Activated CD8-positive, alpha-beta T cell treated with anti-CD3 and anti-CD28 coated beads for 36 hours (primary cell): ENCODE measurements around the gene RFX2. TPM values are rescaled to one million over a fixed set of nuclear protein-coding genes. Genes with fewer than 3 reads are reported as not detected.
"Not testable (repeated sequence)": the region's sequence is repeated elsewhere in the genome, so short reads cannot be mapped to it uniquely, and the experiment has no call there.

Source experiments
- ATAC-seq: fragments of 200-7000 bp; cut with Tn5 transposase; one replicate; pipeline ENCODE4 v1.10.0; 2021; ENCODE audit warnings: mild to moderate bottlenecking, moderate library complexity
- CTCF ChIA-PET: fragments of 350-600 bp; sonication (Branson Sonifier 250); formaldehyde crosslinking; loops from one replicate; lab custom pipeline; 2021; ENCODE audit warnings: antibody characterized with exemption; lab: Charles Lee
- POLR2A ChIA-PET: fragments of 350-600 bp; sonication (Branson Sonifier 250); formaldehyde crosslinking; loops from one replicate; lab custom pipeline; 2021; ENCODE audit warnings: antibody characterized with exemption; lab: Charles Lee
- DNase-seq: peaks from one replicate; pipeline ENCODE4 v3.0.0-alpha.2; 2020
- H3K27ac Mint-ChIP-seq: one replicate; pipeline ENCODE4 v1.8.0; 2021; ENCODE audit warnings: mild to moderate bottlenecking, mixed read lengths
- H3K27me3 Mint-ChIP-seq: one replicate; pipeline ENCODE4 v1.8.0; 2021; ENCODE audit warnings: mixed read lengths
- H3K36me3 Mint-ChIP-seq: one replicate; pipeline ENCODE4 v1.8.0; 2021; ENCODE audit warnings: low read depth, mixed read lengths
- H3K4me1 Mint-ChIP-seq: one replicate; pipeline ENCODE4 v1.8.0; 2021; ENCODE audit warnings: low read depth, mixed read lengths
- H3K4me3 Mint-ChIP-seq: one replicate; pipeline ENCODE4 v1.8.0; 2021; ENCODE audit warnings: mild to moderate bottlenecking, moderate library complexity, mixed read lengths
- H3K9me3 Mint-ChIP-seq: one replicate; pipeline ENCODE4 v1.8.0; 2021; ENCODE audit warnings: mixed read lengths
- intact Hi-C: fragments of 100-400 bp; cut with micrococcal nuclease; formaldehyde crosslinking; loops from one replicate; pipeline ENCODE4 v1.10.0; 2022
- total RNA-seq, 2 experiments: library from RNA; stranded (reverse); gene quantifications; one replicate each; pipeline ENCODE4 v1.2.3, GENCODE V29; 2021
- TF ChIP-seq, protein P1 (sequence below): fragments of 200-600 bp; IDR thresholded peaks from one replicate; pipeline ENCODE4 v1.8.0; 2022; ENCODE audit warnings: antibody characterized with exemption, mild to moderate bottlenecking

Gene RFX2
- total RNA-seq, 2 experiments from 2014 or later: 8.9 to 10.5 TPM

DNA sequence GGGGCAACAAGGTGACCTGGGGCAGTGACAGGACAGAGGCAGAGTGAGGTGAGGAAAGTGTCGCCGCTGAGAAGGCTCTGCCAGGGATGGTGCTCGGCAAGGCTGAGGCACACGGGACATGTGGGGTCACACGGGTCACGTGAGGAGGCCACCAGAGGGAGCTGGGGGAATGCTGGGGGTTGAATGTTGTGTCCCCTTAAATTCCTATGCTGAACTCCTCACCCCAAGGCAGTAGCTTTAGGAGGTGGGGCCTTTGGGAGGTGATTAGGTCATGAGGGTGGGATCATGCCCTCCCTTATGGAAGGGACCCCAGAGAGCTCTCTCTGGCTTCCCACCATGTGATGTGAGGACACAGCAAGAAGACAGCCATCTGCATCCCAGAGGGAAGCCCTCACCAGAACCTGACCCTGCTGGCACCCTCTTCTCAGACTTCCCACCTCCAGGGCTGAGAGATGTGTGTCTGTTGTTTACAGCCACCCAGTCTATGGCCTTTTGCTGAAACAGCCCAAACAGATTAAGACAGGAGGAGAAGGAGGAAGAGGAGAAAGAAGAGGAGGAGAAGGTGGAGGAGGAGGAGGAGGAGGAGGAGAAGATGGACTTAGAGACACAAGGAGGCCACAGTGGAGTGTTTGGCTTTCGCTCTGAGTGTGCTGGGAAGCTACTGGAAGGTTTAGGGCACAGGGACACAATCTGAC, 35.4 kb downstream of the RFX2 start:
- Mint-ChIP-seq H3K4me1 (no peaks in the 10 kb centered on the region), H3K27ac (no peak overlapping the region), H3K9me3 (no peaks in the 10 kb centered on the region), H3K36me3 (no peaks in the 10 kb centered on the region), H3K27me3 (no peaks in the 10 kb centered on the region), H3K4me3 (no peak overlapping the region)
- ATAC-seq (no peak), DNase-seq (no peak)
- ChIA-PET CTCF (interaction anchor here (1.1 kb wide), 1 partner anchor 51 kb away, joined by 3 read pairs; no protein-coding TSS in a partner anchor), POLR2A (no interaction called here)
- intact Hi-C loops: no loop called here
- TF ChIP-seq, protein P1, sequence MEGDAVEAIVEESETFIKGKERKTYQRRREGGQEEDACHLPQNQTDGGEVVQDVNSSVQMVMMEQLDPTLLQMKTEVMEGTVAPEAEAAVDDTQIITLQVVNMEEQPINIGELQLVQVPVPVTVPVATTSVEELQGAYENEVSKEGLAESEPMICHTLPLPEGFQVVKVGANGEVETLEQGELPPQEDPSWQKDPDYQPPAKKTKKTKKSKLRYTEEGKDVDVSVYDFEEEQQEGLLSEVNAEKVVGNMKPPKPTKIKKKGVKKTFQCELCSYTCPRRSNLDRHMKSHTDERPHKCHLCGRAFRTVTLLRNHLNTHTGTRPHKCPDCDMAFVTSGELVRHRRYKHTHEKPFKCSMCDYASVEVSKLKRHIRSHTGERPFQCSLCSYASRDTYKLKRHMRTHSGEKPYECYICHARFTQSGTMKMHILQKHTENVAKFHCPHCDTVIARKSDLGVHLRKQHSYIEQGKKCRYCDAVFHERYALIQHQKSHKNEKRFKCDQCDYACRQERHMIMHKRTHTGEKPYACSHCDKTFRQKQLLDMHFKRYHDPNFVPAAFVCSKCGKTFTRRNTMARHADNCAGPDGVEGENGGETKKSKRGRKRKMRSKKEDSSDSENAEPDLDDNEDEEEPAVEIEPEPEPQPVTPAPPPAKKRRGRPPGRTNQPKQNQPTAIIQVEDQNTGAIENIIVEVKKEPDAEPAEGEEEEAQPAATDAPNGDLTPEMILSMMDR: no peak

DNA sequence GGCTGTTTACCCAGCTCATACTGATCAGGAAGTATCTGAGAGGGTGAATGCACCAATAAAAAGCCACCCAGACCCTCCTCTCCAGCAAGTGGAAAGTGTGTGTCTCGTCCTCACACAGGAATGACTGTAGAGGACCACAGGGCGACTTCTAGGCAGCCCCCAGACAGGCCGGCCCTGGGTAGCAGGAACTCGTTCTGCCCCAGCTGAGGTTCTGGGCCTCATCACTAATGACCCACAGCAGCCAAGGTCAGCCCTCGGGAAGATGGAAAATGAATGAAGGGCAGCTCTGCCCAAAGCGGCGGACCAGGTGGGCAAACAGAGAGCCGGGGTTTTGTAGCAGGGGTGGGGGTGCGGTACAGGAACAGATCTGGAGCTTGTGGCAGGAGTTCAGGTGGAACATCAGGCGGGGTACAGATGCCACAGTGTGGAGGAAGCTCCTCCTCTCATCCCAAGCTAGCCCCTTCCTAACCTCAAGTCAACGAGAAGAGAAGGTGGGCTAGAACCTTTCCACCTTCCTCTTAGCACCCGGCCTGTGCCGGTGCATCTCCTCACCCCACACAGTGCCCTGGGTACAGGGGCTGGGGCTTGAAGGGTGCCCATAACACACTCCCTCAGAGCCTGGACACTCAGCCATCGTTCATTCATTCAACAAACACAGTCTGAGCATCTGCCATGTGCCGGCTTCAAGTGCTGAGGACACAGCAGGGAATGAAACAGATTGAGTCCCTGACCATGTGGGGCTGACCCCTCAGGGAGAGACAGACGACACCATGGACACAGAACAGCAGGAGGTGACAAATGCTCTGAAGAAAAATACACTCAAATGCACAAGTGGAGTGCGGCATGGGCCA, 36.2 kb downstream of the RFX2 start:
- no peak overlapping the region for H3K27ac Mint-ChIP-seq
- no peak overlapping the region for H3K4me3 Mint-ChIP-seq
- H3K27me3 Mint-ChIP-seq: no peaks in the 10 kb centered on the region
- intact Hi-C loops: no loop called here
- H3K9me3 Mint-ChIP-seq: peaks cover 3% of the 10 kb centered on the region
- peaks cover 5% of the 10 kb centered on the region for H3K4me1 Mint-ChIP-seq
- ATAC-seq (no peak), DNase-seq (no peak)
- TF ChIP-seq, protein P1: no peak
- peaks cover 3% of the 10 kb centered on the region for H3K36me3 Mint-ChIP-seq
- CTCF ChIA-PET: no interaction called here
- POLR2A ChIA-PET: interaction anchor here (0.8 kb wide), 1 partner anchor 13 kb away, joined by 4 read pairs; no protein-coding TSS in a partner anchor

DNA sequence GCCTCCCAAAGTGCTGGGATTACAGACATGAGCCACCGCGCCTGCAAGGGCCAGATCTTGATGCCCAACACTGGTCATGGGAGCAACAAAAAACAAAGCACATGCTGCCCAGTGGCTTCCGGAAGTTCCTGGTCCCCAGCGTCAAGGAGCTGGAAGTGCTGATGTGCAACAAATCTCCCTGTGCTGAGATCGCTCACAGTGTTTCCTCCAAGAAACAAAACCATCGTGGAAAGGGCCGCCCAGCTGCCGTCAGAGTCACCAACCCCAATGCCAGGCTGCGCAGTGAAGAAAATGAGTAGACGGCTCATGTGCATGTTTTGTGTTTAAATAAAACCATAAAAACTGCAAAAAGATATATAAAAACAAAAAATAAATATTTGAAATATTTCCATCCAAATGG, 37.1 kb downstream of the RFX2 start:
- H3K27me3 Mint-ChIP-seq, ATAC-seq, H3K27ac Mint-ChIP-seq, H3K36me3 Mint-ChIP-seq, DNase-seq, H3K9me3 Mint-ChIP-seq, H3K4me3 Mint-ChIP-seq, H3K4me1 Mint-ChIP-seq, CTCF ChIA-PET, intact Hi-C loops: not testable (repeated sequence)
- POLR2A ChIA-PET: interaction anchor here (0.8 kb wide), 1 partner anchor 14 kb away, joined by 4 read pairs; no protein-coding TSS in a partner anchor

DNA sequence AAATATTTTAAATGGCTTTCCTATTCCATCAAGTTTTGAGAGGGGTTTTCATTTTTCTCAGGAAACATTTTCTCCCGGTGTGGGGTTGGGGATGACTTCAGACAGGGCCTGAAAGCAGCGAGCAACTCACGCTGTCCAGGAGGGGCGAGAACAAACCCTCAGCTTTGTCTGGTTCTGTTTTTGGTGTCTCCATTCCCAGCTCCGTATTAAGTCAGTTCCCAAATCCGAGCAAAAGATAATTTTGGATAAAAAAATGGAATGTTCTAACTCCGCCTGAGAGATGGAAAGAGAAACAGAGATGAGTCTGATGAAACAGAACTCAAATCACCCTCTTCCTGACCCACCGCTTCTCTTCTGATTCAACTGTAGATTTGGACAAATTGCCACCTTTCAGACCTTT, 38.4 kb downstream of the RFX2 start:
- ATAC-seq (no peak), DNase-seq (no peak)
- ChIA-PET POLR2A (no interaction called here), CTCF (interaction anchor here (0.9 kb wide), 1 partner anchor 23 kb away, joined by 3 read pairs; no protein-coding TSS in a partner anchor)
- no peaks in the 10 kb centered on the region for H3K27me3 Mint-ChIP-seq
- H3K9me3 Mint-ChIP-seq: peaks cover 3% of the 10 kb centered on the region
- intact Hi-C loops: no loop called here
- H3K4me1 Mint-ChIP-seq: peaks cover 8% of the 10 kb centered on the region
- H3K36me3 Mint-ChIP-seq: peaks cover 3% of the 10 kb centered on the region
- no peak overlapping the region for H3K4me3 Mint-ChIP-seq
- H3K27ac Mint-ChIP-seq: no peak overlapping the region
- TF ChIP-seq, protein P1: no peak

DNA sequence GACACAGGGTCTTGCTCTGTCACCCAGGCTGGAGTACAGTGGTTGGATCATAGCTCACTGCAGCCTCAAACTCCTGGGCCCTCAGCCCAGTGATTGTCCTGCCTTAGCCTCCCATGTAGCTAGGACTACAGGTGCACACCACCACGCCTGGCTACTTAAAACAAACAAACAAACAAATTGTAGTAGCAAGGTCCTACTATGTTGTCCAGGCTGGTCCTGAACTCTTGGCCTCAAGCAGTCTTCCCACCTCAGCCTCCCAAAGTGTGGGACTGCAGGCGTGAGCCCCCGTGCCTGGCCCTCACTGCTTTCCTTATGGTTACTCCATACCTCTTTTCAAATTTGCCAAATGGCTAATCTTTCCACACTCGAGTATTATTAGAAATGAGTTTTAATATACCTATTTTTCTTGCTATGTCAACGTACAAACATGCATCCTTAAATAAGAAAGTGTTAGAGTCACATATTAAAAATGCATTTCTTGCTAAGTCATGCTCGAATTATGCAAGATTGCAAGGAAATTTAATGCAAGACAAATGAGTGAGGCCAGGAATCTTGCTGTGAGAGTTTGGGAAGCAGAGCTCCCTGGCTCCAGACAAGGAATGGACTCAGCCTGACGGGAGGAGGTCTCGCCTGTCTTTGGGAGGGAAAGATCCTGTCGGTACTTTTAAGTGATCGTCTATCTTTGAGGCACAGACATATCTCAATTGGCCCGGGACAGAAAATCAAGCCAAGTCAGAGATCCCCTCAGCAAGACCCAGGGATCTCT, 39.4 kb downstream of the RFX2 start:
- no peak for ATAC-seq
- H3K9me3 Mint-ChIP-seq: peaks cover 3% of the 10 kb centered on the region

More for the DNA sequence above, 39.4 kb downstream of the RFX2 start:
- ChIA-PET CTCF (interaction anchor here (0.9 kb wide), 2 partner anchors 22 to 55 kb away, joined by 3 read pairs; no protein-coding TSS in a partner anchor), POLR2A (no interaction called here)
- no peaks in the 10 kb centered on the region for H3K27me3 Mint-ChIP-seq
- peaks cover 17% of the 10 kb centered on the region for H3K4me1 Mint-ChIP-seq
- H3K4me3 Mint-ChIP-seq: no peak overlapping the region
- peaks cover 3% of the 10 kb centered on the region for H3K36me3 Mint-ChIP-seq
- no peak for DNase-seq
- TF ChIP-seq, protein P1: no peak
- no peak overlapping the region for H3K27ac Mint-ChIP-seq
- intact Hi-C loops: no loop called here
